ENCODE results near the gene SMCO4.

The SMCO4 gene

GRCh38 chr11:93528252-93528651 lies 14.9 kb downstream of the SMCO4 start:
- no peak overlapping the region for H3K9ac ChIP-seq (ENCODE audit: low read length)
- H3K79me2 ChIP-seq (ENCODE audit: insufficient read depth, low read length) = no peaks in the 10 kb centered on the region
- H3K4me2 ChIP-seq (ENCODE audit: low read depth, low read length, poor library complexity, severe bottlenecking) = no peak overlapping the region
- no peak overlapping the region for H2AFZ ChIP-seq (ENCODE audit: low read depth, low read length, severe bottlenecking)
- H3K9me2 ChIP-seq (replicated peaks; ENCODE audit: insufficient read depth, low read length) = no peaks in the 10 kb centered on the region
- H3K27me3 ChIP-seq (ENCODE audit: low read length) = no peaks in the 10 kb centered on the region
- H3K9me3 ChIP-seq (ENCODE audit: insufficient read depth, low read length) = no peaks in the 10 kb centered on the region
- H3K4me3 ChIP-seq (ENCODE audit: insufficient read depth, low read length, poor library complexity, severe bottlenecking) = no peak overlapping the region
- H3F3A ChIP-seq (ENCODE audit: insufficient read depth) = no peaks in the 10 kb centered on the region
- H3K27ac ChIP-seq (ENCODE audit: low read depth, low read length) = no peak overlapping the region
- TF ChIP-seq EZH2phosphoT487 (conservative IDR thresholded peaks at IDR 0.05; ENCODE audit: low read length) (no peak), CTCF (IDR thresholded peaks at IDR 0.05; ENCODE audit: insufficient read depth, low read length, poor library complexity, severe bottlenecking) (no peak)
- H3K36me3 ChIP-seq (ENCODE audit: low read length) = no peaks in the 10 kb centered on the region
- no peaks in the 10 kb centered on the region for H4K20me1 ChIP-seq (ENCODE audit: low read depth, low read length)

- H3K4me2 ChIP-seq (ENCODE audit: low read depth, low read length, poor library complexity, severe bottlenecking) = no peak overlapping the region
- TF ChIP-seq EZH2phosphoT487 (conservative IDR thresholded peaks at IDR 0.05; ENCODE audit: low read length) = no peak
- H3K9me2 ChIP-seq (replicated peaks; ENCODE audit: insufficient read depth, low read length) = no peaks in the 10 kb centered on the region
- no peaks in the 10 kb centered on the region for H4K20me1 ChIP-seq (ENCODE audit: low read depth, low read length)
- no peaks in the 10 kb centered on the region for H3K9me3 ChIP-seq (ENCODE audit: insufficient read depth, low read length)
- H3K9ac ChIP-seq (ENCODE audit: low read length) = no peak overlapping the region
- H3K4me3 ChIP-seq (ENCODE audit: insufficient read depth, low read length, poor library complexity, severe bottlenecking) = no peak overlapping the region
- H3F3A ChIP-seq (ENCODE audit: insufficient read depth) = no peaks in the 10 kb centered on the region
- H3K27ac ChIP-seq (ENCODE audit: low read depth, low read length) = no peak overlapping the region
- H3K27me3 ChIP-seq (ENCODE audit: low read length) = no peaks in the 10 kb centered on the region
- no peaks in the 10 kb centered on the region for H3K36me3 ChIP-seq (ENCODE audit: low read length)
- H2AFZ ChIP-seq (ENCODE audit: low read depth, low read length, severe bottlenecking) = no peak overlapping the region
- no peaks in the 10 kb centered on the region for H3K79me2 ChIP-seq (ENCODE audit: insufficient read depth, low read length)
Measured at GRCh38 chr11:93526641-93527583, 16.3 kb downstream of the SMCO4 start.

- Histone ChIP-seq H3K27ac (ENCODE audit: low read depth, low read length) (no peak overlapping the region), H3K9me3 (ENCODE audit: insufficient read depth, low read length) (no peaks in the 10 kb centered on the region), H3K4me3 (ENCODE audit: insufficient read depth, low read length, poor library complexity, severe bottlenecking) (no peak overlapping the region), H3F3A (ENCODE audit: insufficient read depth) (no peaks in the 10 kb centered on the region), H2AFZ (ENCODE audit: low read depth, low read length, severe bottlenecking) (no peak overlapping the region), H3K27me3 (ENCODE audit: low read length) (no peaks in the 10 kb centered on the region), H3K4me2 (ENCODE audit: low read depth, low read length, poor library complexity, severe bottlenecking) (no peak overlapping the region), H4K20me1 (ENCODE audit: low read depth, low read length) (no peaks in the 10 kb centered on the region), H3K9ac (ENCODE audit: low read length) (no peak overlapping the region), H3K79me2 (ENCODE audit: insufficient read depth, low read length) (no peaks in the 10 kb centered on the region), H3K36me3 (ENCODE audit: low read length) (no peaks in the 10 kb centered on the region), H3K9me2 (replicated peaks; ENCODE audit: insufficient read depth, low read length) (no peaks in the 10 kb centered on the region)
- TF ChIP-seq CTCF (IDR thresholded peaks at IDR 0.05; ENCODE audit: insufficient read depth, low read length, poor library complexity, severe bottlenecking) = no peak
- no peak for TF ChIP-seq EZH2phosphoT487 (conservative IDR thresholded peaks at IDR 0.05; ENCODE audit: low read length)
Measured at GRCh38 chr11:93526346-93526633, 16.9 kb downstream of the SMCO4 start.

- TF ChIP-seq EZH2phosphoT487 (conservative IDR thresholded peaks at IDR 0.05; ENCODE audit: low read length) = no peak
- TF ChIP-seq CTCF (IDR thresholded peaks at IDR 0.05; ENCODE audit: insufficient read depth, low read length, poor library complexity, severe bottlenecking) = no peak
- H3K9me3 ChIP-seq (ENCODE audit: insufficient read depth, low read length) = no peaks in the 10 kb centered on the region
- no peak overlapping the region for H3K4me3 ChIP-seq (ENCODE audit: insufficient read depth, low read length, poor library complexity, severe bottlenecking)
- H3K27ac ChIP-seq (ENCODE audit: low read depth, low read length) = no peak overlapping the region
- no peaks in the 10 kb centered on the region for H4K20me1 ChIP-seq (ENCODE audit: low read depth, low read length)
- no peak overlapping the region for H3K9ac ChIP-seq (ENCODE audit: low read length)
- H3K4me2 ChIP-seq (ENCODE audit: low read depth, low read length, poor library complexity, severe bottlenecking) = no peak overlapping the region
- no peak overlapping the region for H2AFZ ChIP-seq (ENCODE audit: low read depth, low read length, severe bottlenecking)
- no peaks in the 10 kb centered on the region for H3K27me3 ChIP-seq (ENCODE audit: low read length)
- no peaks in the 10 kb centered on the region for H3F3A ChIP-seq (ENCODE audit: insufficient read depth)
- H3K9me2 ChIP-seq (replicated peaks; ENCODE audit: insufficient read depth, low read length) = no peaks in the 10 kb centered on the region
- H3K79me2 ChIP-seq (ENCODE audit: insufficient read depth, low read length) = no peaks in the 10 kb centered on the region
- H3K36me3 ChIP-seq (ENCODE audit: low read length) = no peaks in the 10 kb centered on the region
Measured at GRCh38 chr11:93525601-93526345, 17.4 kb downstream of the SMCO4 start.

Measured in SU-DHL-6 (cell line).